ENCODE measurements around the gene EHMT1.

Gene EHMT1

GRCh38 chr9:137689745-137690529, 71.1 kb downstream of the EHMT1 start:
- peak overlapping the region; percentile 53 for H3K27ac ChIP-seq
- TF ChIP-seq CTCF (conservative IDR thresholded peaks at IDR 0.05) (no peak), ZFX (IDR thresholded peaks at IDR 0.05) (no peak)

GRCh38 chr9:137690930-137691645, 72.3 kb downstream of the EHMT1 start:
- H3K27ac ChIP-seq, result 0 out of 2 replicates have a peak overlapping the region, but pooled peaks have one; percentile 53
- TF ChIP-seq CTCF (conservative IDR thresholded peaks at IDR 0.05) (no peak), ZFX (IDR thresholded peaks at IDR 0.05) (no peak)

GRCh38 chr9:137691646-137692351, 73.0 kb downstream of the EHMT1 start:
- H3K27ac ChIP-seq, result no peak overlapping the region
- TF ChIP-seq ZFX (IDR thresholded peaks at IDR 0.05) (no peak), CTCF (conservative IDR thresholded peaks at IDR 0.05) (no peak)

- TF ChIP-seq ZFX (IDR thresholded peaks at IDR 0.05) (no peak), CTCF (conservative IDR thresholded peaks at IDR 0.05) (no peak)
- H3K27ac ChIP-seq, result no peak overlapping the region
These were observed 75.6 kb downstream of the EHMT1 start for GRCh38 chr9:137694236-137694959.

GRCh38 chr9:137694962-137695875, 76.4 kb downstream of the EHMT1 start:
- peak overlapping the region; percentile 17; the same call in 1 of the 2 replicates for H3K27ac ChIP-seq
- TF ChIP-seq CTCF (conservative IDR thresholded peaks at IDR 0.05), result peak; percentile 79
- no peak for TF ChIP-seq ZFX (IDR thresholded peaks at IDR 0.05)

- TF ChIP-seq CTCF (conservative IDR thresholded peaks at IDR 0.05) (no peak), ZFX (IDR thresholded peaks at IDR 0.05) (no peak)
- no peak overlapping the region for H3K27ac ChIP-seq
These were observed 77.5 kb downstream of the EHMT1 start for GRCh38 chr9:137696136-137696925.

Measured in C4-2B (cell line).